H54 (cell line): ENCODE measurements around the gene KIAA1755.

ENCODE experiments used
- DNase-seq: peaks from one replicate; pipeline ENCODE4 v3.0.0; 2011; ENCODE audit warnings: low spot score, mixed read lengths; ENCODE audit not compliant: insufficient read length
- FAIRE-seq: peaks from 3 replicates; lab custom pipeline; 2011; peaks lifted over from hg19 to GRCh38; lab: Jason Lieb, UNC
- POLR2A ChIP-seq: IDR thresholded peaks from 2 replicates; pipeline ENCODE4 v1.6.1; 2011; ENCODE audit warnings: low read depth, mild to moderate bottlenecking, low read length

The KIAA1755 gene

GRCh38 chr20:38247166-38247509 lies 13.4 kb downstream of the KIAA1755 start:
- no peak for FAIRE-seq
- TF ChIP-seq POLR2A, result no peak

GRCh38 chr20:38246357-38247165 lies 14.0 kb downstream of the KIAA1755 start:
- no peak for TF ChIP-seq POLR2A
- DNase-seq, result no peak
- FAIRE-seq, result no peak

More at GRCh38 chr20:38247166-38247509, 13.4 kb downstream of the KIAA1755 start:
- no peak for DNase-seq

GRCh38 chr20:38245753-38246152 lies 14.8 kb downstream of the KIAA1755 start:
- FAIRE-seq (no peak), DNase-seq (no peak)
- TF ChIP-seq POLR2A, result no peak

- no peak for FAIRE-seq
- no peak for DNase-seq
- no peak for TF ChIP-seq POLR2A
Measured at GRCh38 chr20:38243709-38244020, 16.9 kb downstream of the KIAA1755 start.

- FAIRE-seq (no peak), DNase-seq (no peak)
- no peak for TF ChIP-seq POLR2A
Measured at GRCh38 chr20:38242848-38243708, 17.5 kb downstream of the KIAA1755 start.

GRCh38 chr20:38241201-38241600 lies 19.3 kb downstream of the KIAA1755 start:
- TF ChIP-seq POLR2A, result no peak
- FAIRE-seq (no peak), DNase-seq (no peak)

GRCh38 chr20:38239441-38239840 lies 21.1 kb downstream of the KIAA1755 start:
- DNase-seq (no peak), FAIRE-seq (no peak)
- no peak for TF ChIP-seq POLR2A

- DNase-seq (no peak), FAIRE-seq (no peak)
- no peak for TF ChIP-seq POLR2A
Measured at GRCh38 chr20:38238829-38239228, 21.7 kb downstream of the KIAA1755 start.

GRCh38 chr20:38237381-38237780 lies 23.2 kb downstream of the KIAA1755 start:
- FAIRE-seq (no peak), DNase-seq (no peak)
- no peak for TF ChIP-seq POLR2A

- no peak for DNase-seq
- TF ChIP-seq POLR2A, result no peak
- no peak for FAIRE-seq
Measured at GRCh38 chr20:38231531-38232121, 28.9 kb downstream of the KIAA1755 start.

- FAIRE-seq, result no peak
- DNase-seq, result no peak
Measured at GRCh38 chr20:38230957-38231526, 29.5 kb downstream of the KIAA1755 start.

GRCh38 chr20:38230253-38230551 lies 30.3 kb downstream of the KIAA1755 start:
- FAIRE-seq, result no peak
- TF ChIP-seq POLR2A, result no peak
- no peak for DNase-seq

More at GRCh38 chr20:38230957-38231526, 29.5 kb downstream of the KIAA1755 start:
- TF ChIP-seq POLR2A, result no peak

- no peak for TF ChIP-seq POLR2A
- DNase-seq (no peak), FAIRE-seq (no peak)
Measured at GRCh38 chr20:38229376-38230252, 30.9 kb downstream of the KIAA1755 start.
